Measurements from ENCODE around the gene LPXN. TPM values are rescaled to one million over a fixed set of nuclear protein-coding genes. Genes with fewer than 3 reads are reported as not detected.
A peak's percentile ranks its signal among the peaks of the same experiment; 100 is the strongest.

The LPXN gene
- 6.6 and 6.7 TPM in 2 replicates for polyA plus RNA-seq (2011; rRNA removed)
- polyA plus RNA-seq (2012; cell fraction: cytosol; rRNA removed): 1.5 and 2.0 TPM in 2 replicates
- polyA plus RNA-seq (2012; cell fraction: nucleus; rRNA removed): 2.7 and 4.0 TPM in 2 replicates
- polyA plus RNA-seq (2017; fragmentation: RNase III; extraction: RNeasy Plus Mini Kit Qiagen cat#74134 plus additional on column Dnase treatment): 2.5 to 2.9 TPM (median 2.5 TPM) in 3 replicates
- 7.3 and 9.7 TPM in 2 replicates for polyA minus RNA-seq (2011; rRNA and poly(A)+ RNA removed)

DNA sequence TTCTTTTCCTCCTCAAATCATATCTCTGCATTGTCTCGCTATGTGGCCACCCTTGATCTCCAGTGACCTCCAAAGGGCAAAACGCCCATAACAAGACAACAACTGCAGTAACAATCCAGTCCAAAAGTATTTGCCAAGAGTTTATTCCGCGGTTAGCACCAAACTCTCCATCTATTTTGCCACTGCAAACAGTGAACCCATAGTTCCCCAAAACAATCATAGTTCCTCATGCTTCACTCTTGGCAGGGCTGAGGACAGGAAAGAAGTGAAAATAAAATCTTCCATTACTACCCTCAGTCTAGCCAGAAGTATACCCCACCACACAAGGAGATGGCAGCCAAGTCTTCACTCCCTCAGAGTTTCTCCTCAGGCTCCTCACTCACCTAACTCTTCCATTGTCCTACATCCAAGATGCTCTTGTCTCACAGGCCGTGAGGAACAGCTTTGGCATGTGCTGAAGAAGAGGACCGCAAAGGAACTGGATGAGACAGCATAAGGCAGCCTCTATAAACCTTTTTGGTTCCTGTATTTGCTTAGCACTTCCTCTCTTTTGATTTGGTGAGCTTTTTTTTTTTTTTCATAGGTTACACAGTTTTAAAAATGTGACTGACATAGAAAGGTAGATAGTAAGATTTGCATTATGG, at the start of gene LPXN:
Gene LPXN (minus strand): TSS at position 480 of the 644 bp plus-strand sequence. CDS start 84 bp downstream, at position 396.
- Histone ChIP-seq H3K9me3 (no peaks in the 10 kb centered on the region), H3K4me3 (peak within 1 kb of the TSS; percentile 98; the same call in 2 of the 3 replicates), H3K27ac (peak within 1 kb of the TSS; percentile 98 to 100), H3K4me2 (peak within 1 kb of the TSS; percentile 87), H3K4me1 (peaks cover 44% of the 10 kb centered on the region)
- 83% methylated on average over 6 of the region's 6 CpGs for WGBS (ENCODE audit: missing lambda C conversion rate)
- no peak for TF ChIP-seq KDM5A (IDR thresholded peaks at IDR 0.05)
- no peak for TF ChIP-seq MYC (IDR thresholded peaks at IDR 0.05; ENCODE audit: borderline replicate concordance, low read length)
- no peak for TF ChIP-seq TP53 (CRISPR knock-in tag; IDR thresholded peaks at IDR 0.05)
- TF ChIP-seq NR3C1 (IDR thresholded peaks at IDR 0.05): no peak
- TF ChIP-seq, protein P1, sequence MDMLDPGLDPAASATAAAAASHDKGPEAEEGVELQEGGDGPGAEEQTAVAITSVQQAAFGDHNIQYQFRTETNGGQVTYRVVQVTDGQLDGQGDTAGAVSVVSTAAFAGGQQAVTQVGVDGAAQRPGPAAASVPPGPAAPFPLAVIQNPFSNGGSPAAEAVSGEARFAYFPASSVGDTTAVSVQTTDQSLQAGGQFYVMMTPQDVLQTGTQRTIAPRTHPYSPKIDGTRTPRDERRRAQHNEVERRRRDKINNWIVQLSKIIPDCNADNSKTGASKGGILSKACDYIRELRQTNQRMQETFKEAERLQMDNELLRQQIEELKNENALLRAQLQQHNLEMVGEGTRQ (IDR thresholded peaks at IDR 0.05): no peak
- TF ChIP-seq CBX2 (IDR thresholded peaks at IDR 0.05; ENCODE audit: borderline replicate concordance, low read depth): no peak
- TF ChIP-seq, protein P2, sequence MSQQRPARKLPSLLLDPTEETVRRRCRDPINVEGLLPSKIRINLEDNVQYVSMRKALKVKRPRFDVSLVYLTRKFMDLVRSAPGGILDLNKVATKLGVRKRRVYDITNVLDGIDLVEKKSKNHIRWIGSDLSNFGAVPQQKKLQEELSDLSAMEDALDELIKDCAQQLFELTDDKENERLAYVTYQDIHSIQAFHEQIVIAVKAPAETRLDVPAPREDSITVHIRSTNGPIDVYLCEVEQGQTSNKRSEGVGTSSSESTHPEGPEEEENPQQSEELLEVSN (IDR thresholded peaks at IDR 0.05; ENCODE audit: borderline replicate concordance, low read depth): no peak
- ChIA-PET POLR2A (no interaction called here), CTCF (interaction anchor here (0.6 to 1.3 kb wide), 4 partner anchors 23 to 560 kb away, joined by 3 read pairs; no protein-coding TSS in a partner anchor)
- ATAC-seq (no peak), DNase-seq (ENCODE audit: low read depth in 1 of 2, low spot score in 1 of 2) (no peak), FAIRE-seq (no peak)

DNA sequence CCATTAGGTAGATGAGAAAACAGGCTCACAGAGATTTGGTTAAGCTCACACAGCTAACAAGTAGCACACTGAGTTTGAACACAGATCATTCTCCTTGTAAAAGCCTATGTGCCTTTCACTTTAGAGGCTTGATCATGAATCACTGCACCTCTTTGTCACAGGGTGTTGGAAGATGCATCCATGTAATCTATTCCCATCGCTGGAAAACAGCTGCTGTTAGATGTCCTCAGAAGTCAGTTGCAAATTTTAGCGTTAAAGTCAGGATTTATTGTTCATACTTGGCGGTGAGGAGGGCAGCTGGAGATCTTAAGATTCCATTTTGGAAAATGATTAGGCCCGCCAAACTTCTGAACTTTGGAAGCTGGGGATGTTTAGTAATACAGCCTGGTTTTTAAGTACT, 49.4 kb upstream of the LPXN start:
- DNase-seq (ENCODE audit: low read depth in 1 of 2, low spot score in 1 of 2) (no peak), ATAC-seq (no peak), FAIRE-seq (no peak)
- Histone ChIP-seq H3K9me3 (no peaks in the 10 kb centered on the region), H3K4me1 (peaks cover 12% of the 10 kb centered on the region; the same call in 2 of the 3 replicates), H3K27ac (no peak overlapping the region), H3K4me3 (no peak overlapping the region), H3K4me2 (no peak overlapping the region)
- ChIA-PET CTCF (no interaction called here), POLR2A (no interaction called here)
- WGBS (ENCODE audit: missing lambda C conversion rate): 95% methylated on average over 4 of the region's 4 CpGs
- TF ChIP-seq EP300 (IDR thresholded peaks at IDR 0.05) (no peak), HOXB13 (CRISPR knock-in tag; IDR thresholded peaks at IDR 0.05; ENCODE audit: low read depth) (no peak)
- TF ChIP-seq, protein P3, sequence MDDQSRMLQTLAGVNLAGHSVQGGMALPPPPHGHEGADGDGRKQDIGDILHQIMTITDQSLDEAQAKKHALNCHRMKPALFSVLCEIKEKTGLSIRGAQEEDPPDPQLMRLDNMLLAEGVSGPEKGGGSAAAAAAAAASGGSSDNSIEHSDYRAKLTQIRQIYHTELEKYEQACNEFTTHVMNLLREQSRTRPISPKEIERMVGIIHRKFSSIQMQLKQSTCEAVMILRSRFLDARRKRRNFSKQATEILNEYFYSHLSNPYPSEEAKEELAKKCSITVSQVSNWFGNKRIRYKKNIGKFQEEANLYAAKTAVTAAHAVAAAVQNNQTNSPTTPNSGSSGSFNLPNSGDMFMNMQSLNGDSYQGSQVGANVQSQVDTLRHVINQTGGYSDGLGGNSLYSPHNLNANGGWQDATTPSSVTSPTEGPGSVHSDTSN (IDR thresholded peaks at IDR 0.05): no peak
- TF ChIP-seq, protein P4, sequence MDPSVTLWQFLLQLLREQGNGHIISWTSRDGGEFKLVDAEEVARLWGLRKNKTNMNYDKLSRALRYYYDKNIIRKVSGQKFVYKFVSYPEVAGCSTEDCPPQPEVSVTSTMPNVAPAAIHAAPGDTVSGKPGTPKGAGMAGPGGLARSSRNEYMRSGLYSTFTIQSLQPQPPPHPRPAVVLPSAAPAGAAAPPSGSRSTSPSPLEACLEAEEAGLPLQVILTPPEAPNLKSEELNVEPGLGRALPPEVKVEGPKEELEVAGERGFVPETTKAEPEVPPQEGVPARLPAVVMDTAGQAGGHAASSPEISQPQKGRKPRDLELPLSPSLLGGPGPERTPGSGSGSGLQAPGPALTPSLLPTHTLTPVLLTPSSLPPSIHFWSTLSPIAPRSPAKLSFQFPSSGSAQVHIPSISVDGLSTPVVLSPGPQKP (IDR thresholded peaks at IDR 0.05; ENCODE audit: low read depth, low read length): no peak

DNA sequence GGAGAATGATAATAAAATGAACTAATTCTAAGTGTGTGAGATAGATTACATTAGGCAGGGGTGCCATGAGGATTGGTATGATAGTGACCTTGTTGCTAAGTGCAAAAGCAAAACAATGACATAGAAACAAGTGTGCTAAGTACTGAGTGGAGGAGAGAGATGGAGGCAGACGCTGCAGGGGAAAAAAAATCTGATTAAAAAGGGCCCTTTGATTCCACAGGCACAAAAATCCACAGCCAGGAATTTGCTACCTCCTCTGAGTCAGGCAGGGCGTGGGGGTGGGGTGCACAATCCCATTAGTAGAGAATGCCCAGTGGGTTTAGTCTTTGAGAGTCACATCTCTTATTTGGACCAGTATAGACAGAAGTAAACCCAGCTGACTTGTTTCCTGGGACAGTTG, 46.7 kb upstream of the LPXN start, which contains the start of gene CNTF:
Gene CNTF (plus strand): TSS at position 322 of the 400 bp plus-strand sequence. CDS start 88 bp downstream, outside the sequence.
- CTCF ChIA-PET: no interaction called here
- Histone ChIP-seq H3K9me3 (no peaks in the 10 kb centered on the region), H3K4me3 (no peak within 1 kb of the TSS), H3K4me2 (no peak within 1 kb of the TSS), H3K4me1 (peaks cover 7% of the 10 kb centered on the region; the same call in 2 of the 3 replicates), H3K27ac (no peak within 1 kb of the TSS)
- 98% methylated on average over 2 of the region's 2 CpGs for WGBS (ENCODE audit: missing lambda C conversion rate)
- ATAC-seq (no peak), FAIRE-seq (no peak), DNase-seq (ENCODE audit: low read depth in 1 of 2, low spot score in 1 of 2) (no peak)
- no peak for TF ChIP-seq RNF2 (IDR thresholded peaks at IDR 0.05; ENCODE audit: borderline replicate concordance, low read depth)
- no peak for TF ChIP-seq ZC3H11A (IDR thresholded peaks at IDR 0.05)
- TF ChIP-seq RAD21 (conservative IDR thresholded peaks at IDR 0.05 in 1 of 2, IDR thresholded peaks at IDR 0.05 in 1 of 2): no peak
- TF ChIP-seq, protein P4 (IDR thresholded peaks at IDR 0.05; ENCODE audit: low read depth, low read length): no peak
- no peak for TF ChIP-seq MAFK (IDR thresholded peaks at IDR 0.05; ENCODE audit: partially characterized antibody)
- no peak for TF ChIP-seq JUN (IDR thresholded peaks at IDR 0.05)
- no peak for TF ChIP-seq NPAS2 (CRISPR knock-in tag; IDR thresholded peaks at IDR 0.05; ENCODE audit: borderline replicate concordance)
- no peak for TF ChIP-seq POLR2AphosphoS2 (conservative IDR thresholded peaks at IDR 0.05; ENCODE audit: low read length)
- no peak for TF ChIP-seq EP300 (IDR thresholded peaks at IDR 0.05)
- POLR2A ChIA-PET: no interaction called here

Measured in A549 (cell line).